ENCODE measurements around the gene RIOX2. TPM values are rescaled to one million over a fixed set of nuclear protein-coding genes. Genes with fewer than 3 reads are reported as not detected.

Gene RIOX2
- 10 to 100 TPM; 22.3 to 32.0 (median 24.4) TPM for total RNA-seq

GRCh38 chr3:97971679-97972567, at the start of gene RIOX2:
Gene RIOX2 (minus strand): TSS chr3:97972431. CDS start chr3:97967593, 4,838 bp downstream.
- Histone ChIP-seq H3K27me3 (no peaks in the 10 kb centered on the region), H3K36me3 (peaks cover 0 to 4% of the 10 kb centered on the region in 2 donors), H3K9me3 (no peaks in the 10 kb centered on the region), H3K4me3 (peak within 1 kb of the TSS; percentile 66 to 85), H3K27ac (peak within 1 kb of the TSS; percentile 34 to 94 (median 92)), H3K4me1 (peaks cover 0 to 34% (median 5%) of the 10 kb centered on the region in 3 donors)
- 10 to 19% methylated on average over 7 to 11 of the region's 82 CpGs for WGBS, 2 donors (ENCODE audit: low coverage in 1 of 2)
- ATAC-seq, result peak; percentile 95
- TF ChIP-seq POLR2AphosphoS5 (IDR thresholded peaks at IDR 0.05), result no peak
- TF ChIP-seq EP300 (IDR thresholded peaks at IDR 0.05), result no peak
- peak; percentile 70 to 81 for TF ChIP-seq POLR2A (IDR thresholded peaks at IDR 0.05)
- peak in 2 of 4 experiments; percentile 17 to 40 for TF ChIP-seq CTCF (IDR thresholded peaks at IDR 0.05)

GRCh38 chr3:98020412-98020811, 48.2 kb upstream of the RIOX2 start:
- H3K9me3 ChIP-seq, result no peaks in the 10 kb centered on the region
- no peaks in the 10 kb centered on the region for H3K4me1 ChIP-seq
- no peak overlapping the region for H3K4me3 ChIP-seq
- peaks cover 5% of the 10 kb centered on the region for H3K27me3 ChIP-seq
- no peak for TF ChIP-seq POLR2A (IDR thresholded peaks at IDR 0.05)
- TF ChIP-seq EP300 (IDR thresholded peaks at IDR 0.05), result no peak
- TF ChIP-seq CTCF (IDR thresholded peaks at IDR 0.05), result no peak
- TF ChIP-seq POLR2AphosphoS5 (IDR thresholded peaks at IDR 0.05), result no peak
- H3K27ac ChIP-seq, result no peak overlapping the region
- no peaks in the 10 kb centered on the region for H3K36me3 ChIP-seq
- ATAC-seq, result no peak
- 83 to 93% methylated on average over 3 to 4 of the region's 4 CpGs for WGBS, 2 donors (ENCODE audit: low coverage in 1 of 2)

- H3K4me1 ChIP-seq, result peaks cover 0 to 6% (median under 1%) of the 10 kb centered on the region in 3 donors
- no peak for ATAC-seq
- 96 to 97% methylated on average over 3 to 4 of the region's 4 CpGs for WGBS, 2 donors (ENCODE audit: low coverage in 1 of 2)
- H3K27ac ChIP-seq, result no peak overlapping the region
- H3K4me3 ChIP-seq, result no peak overlapping the region
- TF ChIP-seq POLR2A (IDR thresholded peaks at IDR 0.05) (no peak), POLR2AphosphoS5 (IDR thresholded peaks at IDR 0.05) (no peak), EP300 (IDR thresholded peaks at IDR 0.05) (no peak), CTCF (IDR thresholded peaks at IDR 0.05) (no peak)
- H3K27me3 ChIP-seq, result no peaks in the 10 kb centered on the region
- no peaks in the 10 kb centered on the region for H3K9me3 ChIP-seq
- H3K36me3 ChIP-seq, result no peaks in the 10 kb centered on the region
Measured at GRCh38 chr3:98018301-98018700, 46.1 kb upstream of the RIOX2 start.

GRCh38 chr3:98014268-98014585, 42.0 kb upstream of the RIOX2 start:
- H3K27me3 ChIP-seq, result no peaks in the 10 kb centered on the region
- ATAC-seq, result no peak
- H3K4me1 ChIP-seq, result peaks cover 3 to 23% (median 4%) of the 10 kb centered on the region in 3 donors
- TF ChIP-seq POLR2AphosphoS5 (IDR thresholded peaks at IDR 0.05), result no peak
- no peak for TF ChIP-seq POLR2A (IDR thresholded peaks at IDR 0.05)
- TF ChIP-seq EP300 (IDR thresholded peaks at IDR 0.05), result no peak
- TF ChIP-seq CTCF (IDR thresholded peaks at IDR 0.05), result no peak
- 75 to 85% methylated on average over 2 of the region's 2 CpGs for WGBS, 2 donors (ENCODE audit: low coverage in 1 of 2)
- no peak overlapping the region for H3K4me3 ChIP-seq
- H3K27ac ChIP-seq, result no peak overlapping the region
- no peaks in the 10 kb centered on the region for H3K9me3 ChIP-seq
- H3K36me3 ChIP-seq, result no peaks in the 10 kb centered on the region

Measured in gastroesophageal sphincter (tissue), 4 donors.